ENCODE measurements around the gene GMPR2.
"Not testable (repeated sequence)": the region's sequence is repeated elsewhere in the genome, so short reads cannot be mapped to it uniquely, and the experiment has no call there.

The GMPR2 gene

GRCh38 chr14:24216876-24217275, 15.9 kb upstream of the GMPR2 start:
- H3K27ac ChIP-seq (ENCODE audit: low read length); H3K36me3 ChIP-seq (ENCODE audit: control insufficient read depth, low read depth, low read length); H3K4me1 ChIP-seq (ENCODE audit: control insufficient read depth, low read depth, low read length); H3K9ac ChIP-seq (ENCODE audit: low read length); H3K9me3 ChIP-seq (ENCODE audit: control insufficient read depth, low read depth, low read length); H3K4me3 ChIP-seq (ENCODE audit: low read length); H3K27me3 ChIP-seq (ENCODE audit: control insufficient read depth, insufficient read depth, low read length): not testable (repeated sequence)

- H3K27me3 ChIP-seq (ENCODE audit: control insufficient read depth, insufficient read depth, low read length) = no peaks in the 10 kb centered on the region
- peaks cover under 1% of the 10 kb centered on the region for H3K36me3 ChIP-seq (ENCODE audit: control insufficient read depth, low read depth, low read length)
- H3K9me3 ChIP-seq (ENCODE audit: control insufficient read depth, low read depth, low read length) = no peaks in the 10 kb centered on the region
- H3K4me3 ChIP-seq (ENCODE audit: low read length) = no peak overlapping the region
- H3K4me1 ChIP-seq (ENCODE audit: control insufficient read depth, low read depth, low read length) = no peaks in the 10 kb centered on the region
- no peak overlapping the region for H3K9ac ChIP-seq (ENCODE audit: low read length)
- no peak overlapping the region for H3K27ac ChIP-seq (ENCODE audit: low read length)
Measured at GRCh38 chr14:24219080-24219479, 13.6 kb upstream of the GMPR2 start.

GRCh38 chr14:24219521-24219920, 13.2 kb upstream of the GMPR2 start:
- Histone ChIP-seq H3K27me3 (ENCODE audit: control insufficient read depth, insufficient read depth, low read length) (no peaks in the 10 kb centered on the region), H3K4me3 (ENCODE audit: low read length) (no peak overlapping the region), H3K4me1 (ENCODE audit: control insufficient read depth, low read depth, low read length) (no peaks in the 10 kb centered on the region), H3K27ac (ENCODE audit: low read length) (no peak overlapping the region), H3K9ac (ENCODE audit: low read length) (no peak overlapping the region), H3K36me3 (ENCODE audit: control insufficient read depth, low read depth, low read length) (no peaks in the 10 kb centered on the region), H3K9me3 (ENCODE audit: control insufficient read depth, low read depth, low read length) (no peaks in the 10 kb centered on the region)

GRCh38 chr14:24222987-24223386, 9.7 kb upstream of the GMPR2 start:
- H3K36me3 ChIP-seq (ENCODE audit: control insufficient read depth, low read depth, low read length); H3K4me1 ChIP-seq (ENCODE audit: control insufficient read depth, low read depth, low read length); H3K27ac ChIP-seq (ENCODE audit: low read length); H3K9me3 ChIP-seq (ENCODE audit: control insufficient read depth, low read depth, low read length); H3K4me3 ChIP-seq (ENCODE audit: low read length); H3K9ac ChIP-seq (ENCODE audit: low read length); H3K27me3 ChIP-seq (ENCODE audit: control insufficient read depth, insufficient read depth, low read length): not testable (repeated sequence)

GRCh38 chr14:24224618-24225071, 8.1 kb upstream of the GMPR2 start:
- H3K9me3 ChIP-seq (ENCODE audit: control insufficient read depth, low read depth, low read length) = no peaks in the 10 kb centered on the region
- H3K9ac ChIP-seq (ENCODE audit: low read length) = no peak overlapping the region
- H3K27ac ChIP-seq (ENCODE audit: low read length) = no peak overlapping the region
- H3K4me1 ChIP-seq (ENCODE audit: control insufficient read depth, low read depth, low read length) = no peaks in the 10 kb centered on the region
- H3K36me3 ChIP-seq (ENCODE audit: control insufficient read depth, low read depth, low read length) = peaks cover 2% of the 10 kb centered on the region
- no peaks in the 10 kb centered on the region for H3K27me3 ChIP-seq (ENCODE audit: control insufficient read depth, insufficient read depth, low read length)
- H3K4me3 ChIP-seq (ENCODE audit: low read length) = no peak overlapping the region

GRCh38 chr14:24226473-24226872, 6.3 kb upstream of the GMPR2 start:
- no peaks in the 10 kb centered on the region for H3K27me3 ChIP-seq (ENCODE audit: control insufficient read depth, insufficient read depth, low read length)
- H3K4me3 ChIP-seq (ENCODE audit: low read length) = no peak overlapping the region
- H3K4me1 ChIP-seq (ENCODE audit: control insufficient read depth, low read depth, low read length) = no peaks in the 10 kb centered on the region
- no peak overlapping the region for H3K9ac ChIP-seq (ENCODE audit: low read length)
- no peaks in the 10 kb centered on the region for H3K9me3 ChIP-seq (ENCODE audit: control insufficient read depth, low read depth, low read length)
- H3K27ac ChIP-seq (ENCODE audit: low read length) = no peak overlapping the region
- peaks cover 2% of the 10 kb centered on the region for H3K36me3 ChIP-seq (ENCODE audit: control insufficient read depth, low read depth, low read length)

GRCh38 chr14:24228902-24229301, 3.8 kb upstream of the GMPR2 start:
- H3K4me3 ChIP-seq (ENCODE audit: low read length) = no peak overlapping the region

GRCh38 chr14:24231263-24232120, 1.2 kb upstream of the GMPR2 start:
- peak overlapping the region; percentile 72 for H3K27ac ChIP-seq (ENCODE audit: low read length)
- H3K36me3 ChIP-seq (ENCODE audit: control insufficient read depth, low read depth, low read length) = peaks cover 10% of the 10 kb centered on the region
- peaks cover 7% of the 10 kb centered on the region for H3K4me1 ChIP-seq (ENCODE audit: control insufficient read depth, low read depth, low read length)
- no peaks in the 10 kb centered on the region for H3K27me3 ChIP-seq (ENCODE audit: control insufficient read depth, insufficient read depth, low read length)
- H3K9ac ChIP-seq (ENCODE audit: low read length) = peak overlapping the region; percentile 79
- peak overlapping the region; percentile 93 for H3K4me3 ChIP-seq (ENCODE audit: low read length)
- H3K9me3 ChIP-seq (ENCODE audit: control insufficient read depth, low read depth, low read length) = no peaks in the 10 kb centered on the region

More at GRCh38 chr14:24228902-24229301, 3.8 kb upstream of the GMPR2 start:
- Histone ChIP-seq H3K27ac (ENCODE audit: low read length) (no peak overlapping the region), H3K4me1 (ENCODE audit: control insufficient read depth, low read depth, low read length) (peaks cover 7% of the 10 kb centered on the region), H3K9me3 (ENCODE audit: control insufficient read depth, low read depth, low read length) (no peaks in the 10 kb centered on the region), H3K36me3 (ENCODE audit: control insufficient read depth, low read depth, low read length) (peaks cover 2% of the 10 kb centered on the region), H3K27me3 (ENCODE audit: control insufficient read depth, insufficient read depth, low read length) (no peaks in the 10 kb centered on the region), H3K9ac (ENCODE audit: low read length) (no peak overlapping the region)

GRCh38 chr14:24232121-24232644, 546 bp upstream of the GMPR2 start, which contains the start of gene NEDD8:
Gene NEDD8, minus strand, starts transcription at chr14:24232367. Its CDS starts 100 bp downstream, at chr14:24232267.
- Histone ChIP-seq H3K9ac (ENCODE audit: low read length) (peak within 1 kb of the TSS; percentile 79), H3K4me1 (ENCODE audit: control insufficient read depth, low read depth, low read length) (peaks cover 7% of the 10 kb centered on the region), H3K27me3 (ENCODE audit: control insufficient read depth, insufficient read depth, low read length) (no peaks in the 10 kb centered on the region), H3K9me3 (ENCODE audit: control insufficient read depth, low read depth, low read length) (no peaks in the 10 kb centered on the region), H3K4me3 (ENCODE audit: low read length) (peak within 1 kb of the TSS; percentile 93), H3K36me3 (ENCODE audit: control insufficient read depth, low read depth, low read length) (peaks cover 17% of the 10 kb centered on the region), H3K27ac (ENCODE audit: low read length) (peak within 1 kb of the TSS; percentile 72)

- Histone ChIP-seq H3K36me3 (ENCODE audit: control insufficient read depth, low read depth, low read length) (peaks cover 27% of the 10 kb centered on the region), H3K9me3 (ENCODE audit: control insufficient read depth, low read depth, low read length) (no peaks in the 10 kb centered on the region), H3K27me3 (ENCODE audit: control insufficient read depth, insufficient read depth, low read length) (no peaks in the 10 kb centered on the region), H3K27ac (ENCODE audit: low read length) (peak overlapping the region; percentile 66), H3K4me3 (ENCODE audit: low read length) (peak overlapping the region; percentile 93), H3K4me1 (ENCODE audit: control insufficient read depth, low read depth, low read length) (peaks cover 7% of the 10 kb centered on the region), H3K9ac (ENCODE audit: low read length) (peak overlapping the region; percentile 79)
Measured at GRCh38 chr14:24233538-24233866, 773 bp downstream of the GMPR2 start.

GRCh38 chr14:24234095-24235005, 1.6 kb downstream of the GMPR2 start:
- Histone ChIP-seq H3K27me3 (ENCODE audit: control insufficient read depth, insufficient read depth, low read length) (no peaks in the 10 kb centered on the region), H3K9ac (ENCODE audit: low read length) (no peak overlapping the region), H3K4me1 (ENCODE audit: control insufficient read depth, low read depth, low read length) (peaks cover 7% of the 10 kb centered on the region), H3K36me3 (ENCODE audit: control insufficient read depth, low read depth, low read length) (peaks cover 35% of the 10 kb centered on the region), H3K4me3 (ENCODE audit: low read length) (no peak overlapping the region), H3K27ac (ENCODE audit: low read length) (no peak overlapping the region), H3K9me3 (ENCODE audit: control insufficient read depth, low read depth, low read length) (no peaks in the 10 kb centered on the region)

All from iPS-18a (cell line).